ENCODE measurements around the gene RCBTB1.

The RCBTB1 gene

GRCh38 chr13:49546561-49546960, 38.8 kb downstream of the RCBTB1 start:
- H3K4me1 ChIP-seq (ENCODE audit: control insufficient read depth, insufficient read depth, low read length): no peaks in the 10 kb centered on the region
- H3K36me3 ChIP-seq (ENCODE audit: control insufficient read depth, insufficient read depth, low read length): peaks cover 10% of the 10 kb centered on the region
- H3K9ac ChIP-seq (ENCODE audit: low read depth, low read length): no peak overlapping the region
- no peak overlapping the region for H3K4me3 ChIP-seq (ENCODE audit: low read depth, low read length)
- H3K27me3 ChIP-seq (ENCODE audit: control insufficient read depth, insufficient read depth, low read length): no peaks in the 10 kb centered on the region
- H3K9me3 ChIP-seq (ENCODE audit: control insufficient read depth, insufficient read depth, low read length): no peaks in the 10 kb centered on the region

GRCh38 chr13:49545661-49546060, 39.7 kb downstream of the RCBTB1 start:
- no peak overlapping the region for H3K4me3 ChIP-seq (ENCODE audit: low read depth, low read length)
- H3K36me3 ChIP-seq (ENCODE audit: control insufficient read depth, insufficient read depth, low read length): peaks cover 7% of the 10 kb centered on the region
- H3K9me3 ChIP-seq (ENCODE audit: control insufficient read depth, insufficient read depth, low read length): no peaks in the 10 kb centered on the region
- no peak overlapping the region for H3K9ac ChIP-seq (ENCODE audit: low read depth, low read length)
- no peaks in the 10 kb centered on the region for H3K4me1 ChIP-seq (ENCODE audit: control insufficient read depth, insufficient read depth, low read length)
- no peaks in the 10 kb centered on the region for H3K27me3 ChIP-seq (ENCODE audit: control insufficient read depth, insufficient read depth, low read length)

GRCh38 chr13:49543656-49544055, 41.7 kb downstream of the RCBTB1 start:
- H3K4me3 ChIP-seq (ENCODE audit: low read depth, low read length): no peak overlapping the region
- no peaks in the 10 kb centered on the region for H3K9me3 ChIP-seq (ENCODE audit: control insufficient read depth, insufficient read depth, low read length)
- H3K4me1 ChIP-seq (ENCODE audit: control insufficient read depth, insufficient read depth, low read length): no peaks in the 10 kb centered on the region
- H3K9ac ChIP-seq (ENCODE audit: low read depth, low read length): no peak overlapping the region
- H3K27me3 ChIP-seq (ENCODE audit: control insufficient read depth, insufficient read depth, low read length): no peaks in the 10 kb centered on the region
- H3K36me3 ChIP-seq (ENCODE audit: control insufficient read depth, insufficient read depth, low read length): peaks cover 7% of the 10 kb centered on the region

GRCh38 chr13:49540552-49540951, 44.8 kb downstream of the RCBTB1 start:
- Histone ChIP-seq H3K4me3 (ENCODE audit: low read depth, low read length) (no peak overlapping the region), H3K27me3 (ENCODE audit: control insufficient read depth, insufficient read depth, low read length) (no peaks in the 10 kb centered on the region), H3K9me3 (ENCODE audit: control insufficient read depth, insufficient read depth, low read length) (no peaks in the 10 kb centered on the region), H3K36me3 (ENCODE audit: control insufficient read depth, insufficient read depth, low read length) (no peaks in the 10 kb centered on the region), H3K4me1 (ENCODE audit: control insufficient read depth, insufficient read depth, low read length) (no peaks in the 10 kb centered on the region), H3K9ac (ENCODE audit: low read depth, low read length) (no peak overlapping the region)

- Histone ChIP-seq H3K36me3 (ENCODE audit: control insufficient read depth, insufficient read depth, low read length) (no peaks in the 10 kb centered on the region), H3K27me3 (ENCODE audit: control insufficient read depth, insufficient read depth, low read length) (no peaks in the 10 kb centered on the region), H3K9ac (ENCODE audit: low read depth, low read length) (no peak overlapping the region), H3K9me3 (ENCODE audit: control insufficient read depth, insufficient read depth, low read length) (no peaks in the 10 kb centered on the region), H3K4me3 (ENCODE audit: low read depth, low read length) (no peak overlapping the region), H3K4me1 (ENCODE audit: control insufficient read depth, insufficient read depth, low read length) (no peaks in the 10 kb centered on the region)
These were observed 45.6 kb downstream of the RCBTB1 start for GRCh38 chr13:49539746-49540145.

GRCh38 chr13:49539313-49539712, 46.0 kb downstream of the RCBTB1 start:
- no peaks in the 10 kb centered on the region for H3K27me3 ChIP-seq (ENCODE audit: control insufficient read depth, insufficient read depth, low read length)
- H3K9ac ChIP-seq (ENCODE audit: low read depth, low read length): no peak overlapping the region
- no peaks in the 10 kb centered on the region for H3K9me3 ChIP-seq (ENCODE audit: control insufficient read depth, insufficient read depth, low read length)
- H3K36me3 ChIP-seq (ENCODE audit: control insufficient read depth, insufficient read depth, low read length): no peaks in the 10 kb centered on the region
- H3K4me1 ChIP-seq (ENCODE audit: control insufficient read depth, insufficient read depth, low read length): no peaks in the 10 kb centered on the region
- H3K4me3 ChIP-seq (ENCODE audit: low read depth, low read length): no peak overlapping the region

- H3K4me1 ChIP-seq (ENCODE audit: control insufficient read depth, insufficient read depth, low read length): no peaks in the 10 kb centered on the region
- no peaks in the 10 kb centered on the region for H3K27me3 ChIP-seq (ENCODE audit: control insufficient read depth, insufficient read depth, low read length)
- H3K4me3 ChIP-seq (ENCODE audit: low read depth, low read length): no peak overlapping the region
- H3K9me3 ChIP-seq (ENCODE audit: control insufficient read depth, insufficient read depth, low read length): no peaks in the 10 kb centered on the region
- no peak overlapping the region for H3K9ac ChIP-seq (ENCODE audit: low read depth, low read length)
- no peaks in the 10 kb centered on the region for H3K36me3 ChIP-seq (ENCODE audit: control insufficient read depth, insufficient read depth, low read length)
These were observed 47.0 kb downstream of the RCBTB1 start for GRCh38 chr13:49538404-49538803.

GRCh38 chr13:49536144-49536873, 49.0 kb downstream of the RCBTB1 start:
- Histone ChIP-seq H3K4me1 (ENCODE audit: control insufficient read depth, insufficient read depth, low read length) (no peaks in the 10 kb centered on the region), H3K9me3 (ENCODE audit: control insufficient read depth, insufficient read depth, low read length) (no peaks in the 10 kb centered on the region), H3K36me3 (ENCODE audit: control insufficient read depth, insufficient read depth, low read length) (no peaks in the 10 kb centered on the region), H3K9ac (ENCODE audit: low read depth, low read length) (no peak overlapping the region), H3K27me3 (ENCODE audit: control insufficient read depth, insufficient read depth, low read length) (no peaks in the 10 kb centered on the region), H3K4me3 (ENCODE audit: low read depth, low read length) (no peak overlapping the region)

- no peaks in the 10 kb centered on the region for H3K4me1 ChIP-seq (ENCODE audit: control insufficient read depth, insufficient read depth, low read length)
- H3K4me3 ChIP-seq (ENCODE audit: low read depth, low read length): no peak overlapping the region
- H3K27me3 ChIP-seq (ENCODE audit: control insufficient read depth, insufficient read depth, low read length): no peaks in the 10 kb centered on the region
- no peaks in the 10 kb centered on the region for H3K36me3 ChIP-seq (ENCODE audit: control insufficient read depth, insufficient read depth, low read length)
- H3K9ac ChIP-seq (ENCODE audit: low read depth, low read length): no peak overlapping the region
- H3K9me3 ChIP-seq (ENCODE audit: control insufficient read depth, insufficient read depth, low read length): no peaks in the 10 kb centered on the region
These were observed 51.6 kb downstream of the RCBTB1 start for GRCh38 chr13:49533591-49534269.

GRCh38 chr13:49533011-49533410, 52.3 kb downstream of the RCBTB1 start:
- H3K4me1 ChIP-seq (ENCODE audit: control insufficient read depth, insufficient read depth, low read length): no peaks in the 10 kb centered on the region
- no peaks in the 10 kb centered on the region for H3K36me3 ChIP-seq (ENCODE audit: control insufficient read depth, insufficient read depth, low read length)
- H3K9ac ChIP-seq (ENCODE audit: low read depth, low read length): no peak overlapping the region
- H3K27me3 ChIP-seq (ENCODE audit: control insufficient read depth, insufficient read depth, low read length): no peaks in the 10 kb centered on the region
- no peak overlapping the region for H3K4me3 ChIP-seq (ENCODE audit: low read depth, low read length)
- H3K9me3 ChIP-seq (ENCODE audit: control insufficient read depth, insufficient read depth, low read length): no peaks in the 10 kb centered on the region

GRCh38 chr13:49532593-49532992, 52.8 kb downstream of the RCBTB1 start:
- no peaks in the 10 kb centered on the region for H3K27me3 ChIP-seq (ENCODE audit: control insufficient read depth, insufficient read depth, low read length)
- H3K9ac ChIP-seq (ENCODE audit: low read depth, low read length): no peak overlapping the region
- H3K4me1 ChIP-seq (ENCODE audit: control insufficient read depth, insufficient read depth, low read length): no peaks in the 10 kb centered on the region
- H3K36me3 ChIP-seq (ENCODE audit: control insufficient read depth, insufficient read depth, low read length): no peaks in the 10 kb centered on the region
- no peaks in the 10 kb centered on the region for H3K9me3 ChIP-seq (ENCODE audit: control insufficient read depth, insufficient read depth, low read length)
- H3K4me3 ChIP-seq (ENCODE audit: low read depth, low read length): no peak overlapping the region

GRCh38 chr13:49530457-49530856, 54.9 kb downstream of the RCBTB1 start:
- Histone ChIP-seq H3K4me3 (ENCODE audit: low read depth, low read length) (no peak overlapping the region), H3K9ac (ENCODE audit: low read depth, low read length) (no peak overlapping the region), H3K4me1 (ENCODE audit: control insufficient read depth, insufficient read depth, low read length) (no peaks in the 10 kb centered on the region), H3K36me3 (ENCODE audit: control insufficient read depth, insufficient read depth, low read length) (no peaks in the 10 kb centered on the region), H3K9me3 (ENCODE audit: control insufficient read depth, insufficient read depth, low read length) (no peaks in the 10 kb centered on the region), H3K27me3 (ENCODE audit: control insufficient read depth, insufficient read depth, low read length) (no peaks in the 10 kb centered on the region)
